ENCODE results near the gene PKD2L1.
A peak's percentile ranks its signal among the peaks of the same experiment; 100 is the strongest.

The PKD2L1 gene

DNA sequence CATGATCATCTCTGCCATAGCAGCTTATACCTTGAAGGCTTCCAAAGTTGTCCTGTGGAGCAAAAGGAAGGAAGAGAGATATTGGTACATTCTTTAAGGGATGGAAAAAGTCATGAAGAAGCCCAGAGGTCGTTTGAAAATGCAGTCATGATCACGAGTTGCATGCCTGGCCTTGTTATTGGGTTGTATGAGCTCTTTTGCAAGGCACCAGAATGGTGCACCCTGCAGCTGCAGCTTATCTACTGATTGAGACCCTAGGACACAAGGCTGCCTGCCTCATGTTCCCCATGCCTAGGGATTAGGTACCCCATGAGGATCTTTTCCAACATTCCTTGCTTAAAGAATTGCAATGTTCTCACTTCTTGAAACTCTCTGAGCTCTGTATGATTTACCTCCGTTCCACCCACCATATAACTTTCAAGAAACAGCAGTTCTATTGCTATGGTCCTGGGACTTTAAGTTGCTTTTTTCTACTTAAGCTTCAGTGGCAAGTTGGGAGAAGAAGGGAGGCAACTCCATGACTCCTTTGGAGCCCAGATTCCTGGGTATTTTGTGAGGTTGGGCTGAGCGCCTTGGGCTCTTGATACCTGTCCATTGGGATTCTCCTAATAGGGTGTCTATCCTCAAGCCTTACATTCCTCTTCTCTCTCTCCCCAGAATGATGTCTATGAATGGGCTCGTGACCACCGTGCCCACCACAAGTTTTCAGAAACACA lies 23.9 kb upstream of the PKD2L1 start:
- no peak overlapping the region for H2AFZ ChIP-seq (ENCODE audit: low read depth, low read length)
- H3K4me2 ChIP-seq (ENCODE audit: low read length, poor library complexity, severe bottlenecking), result no peak overlapping the region
- no peak overlapping the region for H3K18ac ChIP-seq (ENCODE audit: low read depth in 1 of 2, low read length in 2 of 2)
- no peak overlapping the region for H3K4me3 ChIP-seq (ENCODE audit: insufficient read depth in 1 of 2, low read depth in 1 of 2, low read length in 2 of 2)
- no peak overlapping the region for H3K27ac ChIP-seq (ENCODE audit: low read length, poor library complexity, severe bottlenecking)
- H2AK5ac ChIP-seq (ENCODE audit: low read length, severe bottlenecking), result no peak overlapping the region
- peaks cover 34% of the 10 kb centered on the region for H3K79me1 ChIP-seq (replicated peaks; ENCODE audit: low read length, poor library complexity, severe bottlenecking)
- H3K23ac ChIP-seq (ENCODE audit: low read length in 2 of 2), result no peak overlapping the region
- H3K4ac ChIP-seq (ENCODE audit: low read depth in 1 of 2, low read length in 2 of 2), result no peak overlapping the region
- H3K9me3 ChIP-seq (ENCODE audit: control insufficient read depth, low read length), result no peaks in the 10 kb centered on the region
- H2BK12ac ChIP-seq (ENCODE audit: low read length in 2 of 2), result no peak overlapping the region
- H2BK5ac ChIP-seq (ENCODE audit: low read depth, low read length, poor library complexity, severe bottlenecking), result no peak overlapping the region
- no peak overlapping the region for H4K91ac ChIP-seq (ENCODE audit: low read length)
- no peaks in the 10 kb centered on the region for H3K27me3 ChIP-seq (ENCODE audit: control insufficient read depth in 1 of 2, insufficient read depth in 1 of 2, low read length in 2 of 2)
- no peak overlapping the region for H4K8ac ChIP-seq (ENCODE audit: low read length)
- DNase-seq, result no peak
- H3K9ac ChIP-seq (ENCODE audit: low read length), result no peak overlapping the region
- no peak overlapping the region for H2BK15ac ChIP-seq (ENCODE audit: low read depth, poor library complexity, severe bottlenecking)
- H3K36me3 ChIP-seq (ENCODE audit: control insufficient read depth in 1 of 2, insufficient read depth in 2 of 2, low read depth in 1 of 2, low read length in 2 of 2), result peaks cover 45 to 92% of the 10 kb centered on the region in 2 experiments
- no peak overlapping the region for H3K14ac ChIP-seq (ENCODE audit: low read length in 2 of 2)
- H3K4me1 ChIP-seq (ENCODE audit: control insufficient read depth, insufficient read depth, low read depth, low read length), result peaks cover 7% of the 10 kb centered on the region
- 99% methylated on average over 5 of the region's 6 CpGs for WGBS
- H2BK120ac ChIP-seq (ENCODE audit: low read depth, low read length), result no peak overlapping the region

DNA sequence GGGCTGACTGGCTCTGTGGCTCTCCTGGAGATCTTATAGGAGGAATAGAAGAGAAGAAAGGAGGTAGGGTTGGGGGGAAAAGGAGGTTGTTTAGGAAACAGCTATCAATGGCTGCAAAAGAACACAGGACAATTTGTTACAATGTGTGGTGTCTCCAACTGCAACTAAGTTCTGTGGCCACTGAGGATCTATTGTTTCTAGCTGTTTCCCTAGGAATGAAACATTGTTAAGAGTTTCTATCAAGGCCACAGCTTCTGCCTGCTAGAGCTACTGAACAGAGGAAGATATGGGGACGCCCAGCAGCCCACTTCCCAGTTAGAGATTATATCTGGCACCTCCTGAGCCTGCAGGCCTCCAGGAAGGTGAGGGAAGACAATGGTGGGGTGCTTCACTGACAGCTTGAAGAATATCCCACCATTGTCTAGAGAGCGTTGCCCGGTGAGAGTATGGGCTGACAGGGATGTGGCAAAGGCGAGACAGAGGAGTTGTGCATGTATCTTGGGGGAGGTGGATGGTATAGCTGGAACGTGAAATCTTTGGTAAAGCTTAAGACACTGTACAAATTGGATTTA lies 21.0 kb upstream of the PKD2L1 start:
- no peak for DNase-seq

GRCh38 chr10:100349672-100350071 lies 19.6 kb upstream of the PKD2L1 start:
- peak overlapping the region in 1 of 2 experiments; percentile 21 for H3K18ac ChIP-seq (ENCODE audit: low read depth in 1 of 2, low read length in 2 of 2)
- no peak overlapping the region for H2BK12ac ChIP-seq (ENCODE audit: low read length in 2 of 2)
- peak overlapping the region; percentile 88 for H3K9ac ChIP-seq (ENCODE audit: low read length)
- H3K79me1 ChIP-seq (replicated peaks; ENCODE audit: low read length, poor library complexity, severe bottlenecking), result peaks cover 37% of the 10 kb centered on the region
- no peak for DNase-seq
- H3K4ac ChIP-seq (ENCODE audit: low read depth in 1 of 2, low read length in 2 of 2), result no peak overlapping the region
- no peak overlapping the region for H3K14ac ChIP-seq (ENCODE audit: low read length in 2 of 2)
- no peak overlapping the region for H4K8ac ChIP-seq (ENCODE audit: low read length)
- H4K91ac ChIP-seq (ENCODE audit: low read length), result no peak overlapping the region
- H2BK15ac ChIP-seq (ENCODE audit: low read depth, poor library complexity, severe bottlenecking), result no peak overlapping the region
- peaks cover 23% of the 10 kb centered on the region for H3K4me1 ChIP-seq (ENCODE audit: control insufficient read depth, insufficient read depth, low read depth, low read length)
- no peaks in the 10 kb centered on the region for H3K27me3 ChIP-seq (ENCODE audit: control insufficient read depth in 1 of 2, insufficient read depth in 1 of 2, low read length in 2 of 2)
- H2AK5ac ChIP-seq (ENCODE audit: low read length, severe bottlenecking), result no peak overlapping the region
- peak overlapping the region in 1 of 2 experiments; percentile 88 for H3K4me3 ChIP-seq (ENCODE audit: insufficient read depth in 1 of 2, low read depth in 1 of 2, low read length in 2 of 2)
- peaks cover 33 to 65% of the 10 kb centered on the region in 2 experiments for H3K36me3 ChIP-seq (ENCODE audit: control insufficient read depth in 1 of 2, insufficient read depth in 2 of 2, low read depth in 1 of 2, low read length in 2 of 2)
- WGBS, result 69% methylated on average over 2 of the region's 3 CpGs
- no peak overlapping the region for H3K4me2 ChIP-seq (ENCODE audit: low read length, poor library complexity, severe bottlenecking)
- H3K9me3 ChIP-seq (ENCODE audit: control insufficient read depth, low read length), result no peaks in the 10 kb centered on the region
- H2AFZ ChIP-seq (ENCODE audit: low read depth, low read length), result no peak overlapping the region
- no peak overlapping the region for H3K27ac ChIP-seq (ENCODE audit: low read length, poor library complexity, severe bottlenecking)
- no peak overlapping the region for H2BK120ac ChIP-seq (ENCODE audit: low read depth, low read length)
- H2BK5ac ChIP-seq (ENCODE audit: low read depth, low read length, poor library complexity, severe bottlenecking), result no peak overlapping the region
- no peak overlapping the region for H3K23ac ChIP-seq (ENCODE audit: low read length in 2 of 2)

More for the DNA sequence above, 21.0 kb upstream of the PKD2L1 start:
- Histone ChIP-seq H3K14ac (ENCODE audit: low read length in 2 of 2) (peak overlapping the region in 1 of 2 experiments; percentile 23), H3K79me1 (replicated peaks; ENCODE audit: low read length, poor library complexity, severe bottlenecking) (peaks cover 37% of the 10 kb centered on the region), H3K36me3 (ENCODE audit: control insufficient read depth in 1 of 2, insufficient read depth in 2 of 2, low read depth in 1 of 2, low read length in 2 of 2) (peaks cover 41 to 79% of the 10 kb centered on the region in 2 experiments), H2BK15ac (ENCODE audit: low read depth, poor library complexity, severe bottlenecking) (no peak overlapping the region), H2BK12ac (ENCODE audit: low read length in 2 of 2) (no peak overlapping the region), H4K91ac (ENCODE audit: low read length) (no peak overlapping the region), H3K18ac (ENCODE audit: low read depth in 1 of 2, low read length in 2 of 2) (no peak overlapping the region), H3K4me3 (ENCODE audit: insufficient read depth in 1 of 2, low read depth in 1 of 2, low read length in 2 of 2) (peak overlapping the region in 1 of 2 experiments; percentile 88), H2AK5ac (ENCODE audit: low read length, severe bottlenecking) (no peak overlapping the region), H3K4ac (ENCODE audit: low read depth in 1 of 2, low read length in 2 of 2) (peak overlapping the region in 1 of 2 experiments; percentile 41), H3K4me1 (ENCODE audit: control insufficient read depth, insufficient read depth, low read depth, low read length) (peaks cover 19% of the 10 kb centered on the region), H3K27ac (ENCODE audit: low read length, poor library complexity, severe bottlenecking) (no peak overlapping the region), H2AFZ (ENCODE audit: low read depth, low read length) (no peak overlapping the region), H2BK5ac (ENCODE audit: low read depth, low read length, poor library complexity, severe bottlenecking) (no peak overlapping the region), H3K23ac (ENCODE audit: low read length in 2 of 2) (peak overlapping the region in 1 of 2 experiments; percentile 53), H3K27me3 (ENCODE audit: control insufficient read depth in 1 of 2, insufficient read depth in 1 of 2, low read length in 2 of 2) (no peaks in the 10 kb centered on the region), H3K9me3 (ENCODE audit: control insufficient read depth, low read length) (no peaks in the 10 kb centered on the region), H3K9ac (ENCODE audit: low read length) (peak overlapping the region; percentile 26), H4K8ac (ENCODE audit: low read length) (no peak overlapping the region), H2BK120ac (ENCODE audit: low read depth, low read length) (no peak overlapping the region), H3K4me2 (ENCODE audit: low read length, poor library complexity, severe bottlenecking) (no peak overlapping the region)
- WGBS, result 90% methylated on average over 5 of the region's 5 CpGs

DNA sequence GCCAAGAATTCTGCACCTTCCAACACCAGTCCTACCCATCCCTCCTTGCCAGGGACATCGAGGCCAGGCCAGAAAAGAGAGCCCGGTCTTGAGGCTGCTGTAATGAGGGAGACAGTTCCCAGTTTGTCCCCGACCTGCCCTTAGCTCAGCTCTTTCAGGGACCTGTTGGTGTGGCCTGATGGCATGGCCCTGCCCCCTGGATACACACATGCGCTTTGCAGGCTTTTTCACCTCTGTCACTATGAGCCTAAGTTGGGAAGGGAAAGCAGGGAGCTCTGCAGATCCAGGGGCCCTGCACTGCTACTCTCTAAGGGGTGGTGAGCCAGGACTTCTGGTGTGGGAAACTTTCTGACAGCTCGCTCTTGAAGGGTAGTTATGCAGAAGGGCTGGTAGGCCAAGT lies 19.1 kb upstream of the PKD2L1 start:
- Histone ChIP-seq H4K8ac (ENCODE audit: low read length) (no peak overlapping the region), H3K27ac (ENCODE audit: low read length, poor library complexity, severe bottlenecking) (no peak overlapping the region), H2BK5ac (ENCODE audit: low read depth, low read length, poor library complexity, severe bottlenecking) (no peak overlapping the region), H2BK12ac (ENCODE audit: low read length in 2 of 2) (no peak overlapping the region), H3K36me3 (ENCODE audit: control insufficient read depth in 1 of 2, insufficient read depth in 2 of 2, low read depth in 1 of 2, low read length in 2 of 2) (peaks cover 29 to 59% of the 10 kb centered on the region in 2 experiments), H3K27me3 (ENCODE audit: control insufficient read depth in 1 of 2, insufficient read depth in 1 of 2, low read length in 2 of 2) (no peaks in the 10 kb centered on the region), H3K4me3 (ENCODE audit: insufficient read depth in 1 of 2, low read depth in 1 of 2, low read length in 2 of 2) (peak overlapping the region in 1 of 2 experiments; percentile 88), H3K23ac (ENCODE audit: low read length in 2 of 2) (no peak overlapping the region), H2AFZ (ENCODE audit: low read depth, low read length) (no peak overlapping the region), H3K14ac (ENCODE audit: low read length in 2 of 2) (peak overlapping the region in 1 of 2 experiments; percentile 96), H3K18ac (ENCODE audit: low read depth in 1 of 2, low read length in 2 of 2) (no peak overlapping the region), H2AK5ac (ENCODE audit: low read length, severe bottlenecking) (no peak overlapping the region), H3K4ac (ENCODE audit: low read depth in 1 of 2, low read length in 2 of 2) (no peak overlapping the region), H2BK120ac (ENCODE audit: low read depth, low read length) (no peak overlapping the region), H3K9ac (ENCODE audit: low read length) (peak overlapping the region; percentile 88), H2BK15ac (ENCODE audit: low read depth, poor library complexity, severe bottlenecking) (no peak overlapping the region), H4K91ac (ENCODE audit: low read length) (no peak overlapping the region), H3K9me3 (ENCODE audit: control insufficient read depth, low read length) (no peaks in the 10 kb centered on the region), H3K4me1 (ENCODE audit: control insufficient read depth, insufficient read depth, low read depth, low read length) (peaks cover 23% of the 10 kb centered on the region), H3K79me1 (replicated peaks; ENCODE audit: low read length, poor library complexity, severe bottlenecking) (peaks cover 33% of the 10 kb centered on the region), H3K4me2 (ENCODE audit: low read length, poor library complexity, severe bottlenecking) (peak overlapping the region; percentile 7)
- no peak for DNase-seq
- WGBS, result 35% methylated on average over 5 of the region's 5 CpGs
